Epithelial cell of esophagus (primary cell): ENCODE data around the gene PSD2.

ENCODE experiments used
- DNase-seq: peaks from one replicate; pipeline ENCODE4 v3.0.0; 2010; ENCODE audit warnings: low read depth
- H3K4me3 ChIP-seq: 2 replicates; pipeline ENCODE4 v1.5.1; 2011; ENCODE audit warnings: mild to moderate bottlenecking, low read length, control low read depth
- CTCF ChIP-seq: IDR thresholded peaks from 2 replicates; pipeline ENCODE4 v1.5.1; 2011; ENCODE audit warnings: low read depth, mild to moderate bottlenecking, low read length, control low read depth, inconsistent platforms; ENCODE audit not compliant: insufficient read depth; ENCODE audit errors: missing control alignments

The PSD2 gene

DNA sequence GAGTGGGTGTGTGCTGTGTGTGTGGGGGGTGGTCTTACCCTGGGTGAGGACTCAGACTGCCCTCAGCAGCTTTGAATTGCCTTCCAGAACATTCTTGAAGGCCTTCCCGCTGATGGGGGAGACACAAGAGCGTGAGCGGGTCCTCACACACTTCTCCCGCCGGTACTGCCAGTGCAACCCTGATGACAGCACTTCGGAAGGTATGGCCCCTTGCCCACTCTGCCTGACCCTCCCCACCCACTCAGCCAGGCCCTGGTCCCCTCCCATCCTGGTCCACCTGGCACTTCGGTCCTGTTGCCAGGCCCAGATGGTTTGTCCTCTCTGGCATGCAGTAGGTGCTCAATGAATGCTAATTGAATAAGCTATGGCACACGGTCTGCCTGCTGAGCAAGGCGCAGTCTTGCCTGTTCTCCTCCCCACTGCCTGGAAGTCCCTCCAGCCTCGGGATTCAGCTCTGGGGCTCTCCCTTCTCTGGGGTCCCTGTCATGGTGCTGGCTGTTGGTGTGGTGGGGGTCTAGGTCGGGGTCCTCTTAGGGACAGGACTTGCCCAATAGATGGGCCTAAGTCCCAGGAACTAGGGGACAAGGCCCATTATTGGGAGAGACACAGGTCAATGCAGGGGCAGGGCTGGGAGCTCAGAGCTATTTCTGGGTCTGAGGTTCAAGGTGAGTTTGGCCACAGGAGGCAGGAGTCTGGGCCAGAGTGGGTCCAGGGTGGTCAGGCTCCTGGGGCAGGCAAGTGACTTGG is 26.4 kb downstream of the PSD2 start:
- no peak for DNase-seq
- TF ChIP-seq CTCF, result no peak
- no peak overlapping the region for H3K4me3 ChIP-seq

- no peak for TF ChIP-seq CTCF
- DNase-seq, result no peak
- no peak overlapping the region for H3K4me3 ChIP-seq
These were observed 27.2 kb downstream of the PSD2 start for GRCh38 chr5:139822553-139823425.

- no peak for TF ChIP-seq CTCF
- no peak overlapping the region for H3K4me3 ChIP-seq
- no peak for DNase-seq
These were observed 28.2 kb downstream of the PSD2 start for GRCh38 chr5:139823757-139824355.

DNA sequence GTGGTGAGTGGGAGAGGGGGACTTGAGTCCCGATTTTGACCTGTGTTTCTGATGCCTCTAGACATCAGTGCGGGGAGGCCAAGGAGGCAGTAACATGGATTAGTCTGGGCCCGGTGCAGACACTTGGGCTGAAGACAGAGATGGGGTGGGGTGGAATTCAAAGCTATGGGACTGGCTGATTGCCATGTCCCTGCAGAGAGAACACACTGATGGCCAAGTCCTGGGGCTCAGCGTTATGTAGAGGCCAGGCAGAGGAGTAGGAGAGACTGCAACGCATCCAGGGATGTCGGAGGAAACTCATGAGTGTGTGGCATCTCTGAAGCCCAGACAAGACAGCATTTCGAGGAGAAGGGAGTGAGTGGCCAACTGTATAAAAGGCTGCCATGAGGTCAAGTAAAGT is 30.1 kb downstream of the PSD2 start:
- DNase-seq, result no peak
- no peak for TF ChIP-seq CTCF

GRCh38 chr5:139828207-139828895 is 32.7 kb downstream of the PSD2 start:
- DNase-seq, result no peak
- H3K4me3 ChIP-seq, result no peak overlapping the region
- TF ChIP-seq CTCF, result no peak

More for the DNA sequence above, 30.1 kb downstream of the PSD2 start:
- H3K4me3 ChIP-seq, result no peak overlapping the region

GRCh38 chr5:139829471-139829870 is 33.9 kb downstream of the PSD2 start:
- TF ChIP-seq CTCF, result no peak

More at GRCh38 chr5:139829471-139829870, 33.9 kb downstream of the PSD2 start:
- no peak overlapping the region for H3K4me3 ChIP-seq
- DNase-seq, result no peak
